Measurements from ENCODE around the gene DEGS2.
"Not testable (repeated sequence)": the region's sequence is repeated elsewhere in the genome, so short reads cannot be mapped to it uniquely, and the experiment has no call there.

The DEGS2 gene

DNA sequence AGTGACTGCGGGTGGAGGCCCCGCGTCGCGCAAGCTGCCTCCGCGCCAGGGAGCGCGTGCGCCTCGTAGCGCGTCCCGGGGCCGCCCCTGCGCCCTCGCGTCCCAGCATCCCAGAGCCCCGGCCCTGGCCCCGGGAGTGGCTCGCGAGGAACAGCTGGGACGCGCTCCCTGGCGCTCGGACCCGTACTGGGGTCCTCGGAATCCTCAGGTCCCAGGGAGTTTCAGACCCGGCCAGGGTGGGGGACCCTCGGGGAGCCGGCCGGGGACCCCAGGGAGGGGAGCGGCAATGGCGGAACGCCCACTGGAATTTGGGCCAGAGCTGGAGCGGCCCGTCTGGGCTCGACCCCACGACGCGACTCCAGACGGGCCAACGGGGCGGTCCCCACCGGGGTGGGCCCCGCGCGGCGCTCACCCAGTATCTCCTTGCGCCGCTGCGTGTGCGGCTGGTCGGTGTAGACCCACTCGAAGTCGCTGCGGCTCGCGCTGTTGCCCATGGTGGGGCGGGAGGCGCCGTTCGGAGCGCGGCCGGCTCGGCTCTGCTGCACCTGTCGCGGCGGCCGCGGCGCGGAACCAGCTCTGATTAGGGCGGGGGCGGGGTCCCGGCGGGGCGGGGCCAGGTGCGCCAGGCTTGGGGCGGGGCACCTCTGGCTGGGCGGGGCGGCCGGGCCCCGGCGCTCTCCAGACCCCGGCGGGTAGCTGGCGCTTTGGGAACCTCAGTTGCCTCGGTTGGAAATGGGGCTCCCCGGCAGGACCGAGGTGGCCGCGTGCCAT, at the start of gene DEGS2:
TSS of gene DEGS2 (minus strand) at position 552 of the 771 bp plus-strand sequence. CDS start at position 494, 58 bp downstream.
- DNase-seq (ENCODE audit: low read depth), result no peak

DNA sequence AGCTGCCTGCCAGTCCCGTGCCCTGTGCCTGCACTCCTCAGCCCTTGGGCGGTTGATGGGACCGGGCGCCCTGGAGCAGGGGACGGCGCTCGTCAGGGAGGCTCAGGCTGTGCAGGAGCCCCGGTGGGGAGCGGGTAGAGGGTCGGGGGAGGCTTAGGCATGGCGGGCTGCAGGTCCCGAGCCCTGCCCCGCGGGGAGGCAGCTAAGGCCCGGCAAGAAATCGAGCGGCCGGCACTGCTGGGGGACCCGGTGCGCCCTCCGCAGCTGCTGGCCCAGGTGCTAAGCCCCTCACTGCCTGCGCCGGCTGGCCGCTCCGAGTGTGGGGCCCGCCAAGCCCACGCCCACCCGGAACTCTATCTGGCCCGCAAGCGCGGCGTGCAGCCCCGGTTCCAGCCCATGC, 48.7 kb upstream of the DEGS2 start:
- DNase-seq (ENCODE audit: low read depth), result not testable (repeated sequence)

DNA sequence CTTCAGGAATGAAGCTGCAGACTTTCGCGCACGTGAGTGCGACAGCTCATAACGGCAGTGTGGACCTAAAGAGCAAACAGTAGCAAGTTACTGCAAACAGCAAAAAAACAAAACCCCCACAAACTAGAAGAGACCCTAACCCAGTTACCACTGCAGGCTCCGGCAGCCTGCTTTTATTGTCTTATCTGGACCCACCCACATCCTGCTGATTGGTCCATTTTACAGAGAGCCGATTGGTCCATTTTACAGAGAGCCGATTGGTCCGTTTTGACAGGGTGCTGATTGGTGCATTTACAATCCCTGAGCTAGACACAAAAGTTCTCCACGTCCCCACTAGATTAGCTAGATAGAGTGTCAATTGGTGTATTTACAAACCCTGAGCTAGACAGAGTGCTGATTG, 48.1 kb upstream of the DEGS2 start:
- DNase-seq (ENCODE audit: low read depth), result not testable (repeated sequence)

DNA sequence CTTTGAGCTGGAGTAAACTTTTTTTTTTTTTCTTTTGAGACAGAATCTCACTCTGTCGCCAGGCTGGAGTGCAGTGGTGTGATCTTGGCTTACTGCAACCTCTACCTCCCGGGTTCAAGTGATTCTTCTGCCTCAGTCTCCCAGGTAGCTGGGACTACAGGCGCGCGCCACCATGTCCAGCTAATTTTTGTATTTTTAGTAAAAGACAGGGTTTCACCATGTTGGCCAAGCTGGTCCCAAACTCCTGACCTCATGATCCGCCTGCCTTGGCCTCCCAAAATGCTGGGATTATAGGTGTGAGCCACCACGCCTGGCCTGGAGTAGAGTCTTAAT, 45.4 kb upstream of the DEGS2 start:
- not testable (repeated sequence) for DNase-seq (ENCODE audit: low read depth)

DNA sequence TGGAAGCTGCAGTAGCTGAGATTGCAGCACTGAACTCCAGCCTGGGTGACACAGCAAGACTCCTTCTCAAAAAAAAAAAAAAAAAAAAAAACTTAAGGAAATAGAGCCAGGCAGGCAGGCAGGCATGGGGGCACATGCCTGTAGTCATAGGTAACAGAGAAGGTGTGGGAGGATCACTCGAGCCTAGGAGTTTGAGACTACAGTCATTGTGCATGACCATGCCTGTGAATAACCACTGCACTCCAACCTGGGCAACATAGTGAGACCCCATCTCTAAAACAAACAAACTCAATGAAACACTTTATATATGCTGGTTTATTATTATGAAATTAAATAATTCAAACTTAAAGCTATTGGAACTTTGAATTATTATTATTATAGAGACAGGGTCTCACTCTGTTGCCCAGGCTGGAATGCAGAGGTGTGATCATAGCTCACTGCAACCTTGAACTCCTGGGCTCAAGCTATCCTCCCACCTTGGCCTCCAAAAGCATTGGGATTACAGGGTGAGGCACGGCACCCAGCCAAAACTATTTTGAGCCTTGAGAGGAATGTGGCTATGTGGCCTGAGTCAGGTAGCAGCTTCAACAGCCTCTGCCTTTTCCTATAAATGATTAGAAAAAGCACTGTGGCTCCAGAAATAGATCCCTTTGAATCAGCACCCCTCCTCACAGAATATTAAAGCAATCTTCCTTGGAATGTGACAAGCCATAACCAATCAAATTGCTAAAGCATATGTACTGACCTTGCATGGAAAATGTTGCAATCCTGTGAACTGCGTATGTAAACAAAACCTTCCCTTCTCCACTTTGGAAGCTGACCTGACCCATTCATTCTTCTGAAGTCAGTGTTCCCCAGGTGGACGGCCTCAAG, 44.8 kb upstream of the DEGS2 start:
- peak; percentile 84 for DNase-seq (ENCODE audit: low read depth)

DNA sequence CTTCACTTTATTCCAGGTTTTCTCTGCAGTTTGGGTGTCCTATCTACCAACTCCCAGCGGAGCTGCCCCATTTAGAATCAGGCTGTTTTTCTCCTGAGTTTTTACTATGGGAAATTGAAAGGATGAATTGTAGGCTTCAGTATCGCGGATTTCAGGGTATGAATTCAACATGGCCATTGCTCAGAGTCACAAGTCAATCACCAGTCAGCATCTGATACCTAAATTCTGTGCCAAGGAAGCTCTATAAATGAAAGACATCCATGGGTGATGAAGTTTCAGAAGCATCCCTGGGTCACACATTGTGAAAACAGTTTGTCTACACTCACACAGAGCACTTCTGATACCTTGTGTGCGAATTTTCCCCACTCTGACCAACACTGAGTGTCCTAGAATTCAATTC, 43.7 kb upstream of the DEGS2 start:
- DNase-seq (ENCODE audit: low read depth), result no peak

DNA sequence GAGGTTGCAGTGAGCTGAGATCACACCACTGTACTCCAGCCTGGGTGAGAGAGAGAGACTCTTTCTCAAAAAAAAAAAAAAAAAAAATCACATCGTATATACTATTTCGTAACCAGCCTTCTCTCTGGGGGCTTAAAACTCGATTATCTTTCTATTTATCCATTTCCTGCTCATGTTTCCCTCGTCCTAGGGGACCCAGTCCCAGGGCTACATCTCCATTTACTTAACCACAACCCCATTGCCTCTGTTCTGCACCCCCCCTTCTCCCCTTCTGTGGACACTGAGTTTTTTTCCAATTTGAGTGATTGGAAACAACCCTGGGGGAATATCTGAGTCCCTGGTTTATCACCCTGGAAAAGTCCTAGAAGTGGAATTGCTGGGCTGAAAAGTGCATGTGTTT, 43.3 kb upstream of the DEGS2 start:
- no peak for DNase-seq (ENCODE audit: low read depth)

DNA sequence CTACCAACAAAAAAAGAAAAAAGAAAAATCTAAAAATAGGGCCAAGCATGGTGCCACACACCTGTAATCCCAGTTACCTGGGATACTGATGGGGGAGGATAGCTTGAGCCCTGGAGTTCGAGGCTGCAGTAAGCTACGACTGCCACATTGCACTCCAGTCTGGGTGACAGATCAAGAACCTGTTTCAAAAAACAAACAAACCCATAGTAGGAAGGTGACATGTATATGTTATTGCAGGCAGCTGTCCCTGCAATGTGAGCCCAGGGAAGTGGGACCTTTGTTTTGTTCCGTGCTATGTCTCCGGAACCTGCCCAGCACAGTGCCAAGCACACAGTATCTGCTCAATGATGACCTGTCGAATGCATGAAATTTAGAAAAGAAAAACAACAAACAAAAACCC, 42.3 kb upstream of the DEGS2 start:
- DNase-seq (ENCODE audit: low read depth), result no peak

DNA sequence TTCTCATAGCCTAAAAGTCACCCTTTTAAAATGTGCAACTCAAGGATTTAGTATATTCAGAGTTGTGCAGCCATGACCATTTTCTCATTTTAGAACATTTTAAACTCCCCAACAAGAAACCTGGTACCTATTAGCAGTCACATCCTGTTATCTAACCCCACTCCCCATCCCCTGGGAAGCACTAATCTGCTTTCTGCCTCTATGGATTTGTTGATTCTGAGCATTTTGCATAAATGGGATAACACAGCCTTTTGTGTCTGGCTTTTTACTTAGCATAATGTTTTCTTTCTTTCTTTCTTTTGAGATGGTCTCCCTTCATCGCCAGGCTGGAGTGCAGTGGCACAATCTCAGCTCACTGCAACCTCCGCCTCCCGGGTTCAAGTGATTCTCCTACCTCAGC, 40.9 kb upstream of the DEGS2 start:
- DNase-seq (ENCODE audit: low read depth), result no peak

DNA sequence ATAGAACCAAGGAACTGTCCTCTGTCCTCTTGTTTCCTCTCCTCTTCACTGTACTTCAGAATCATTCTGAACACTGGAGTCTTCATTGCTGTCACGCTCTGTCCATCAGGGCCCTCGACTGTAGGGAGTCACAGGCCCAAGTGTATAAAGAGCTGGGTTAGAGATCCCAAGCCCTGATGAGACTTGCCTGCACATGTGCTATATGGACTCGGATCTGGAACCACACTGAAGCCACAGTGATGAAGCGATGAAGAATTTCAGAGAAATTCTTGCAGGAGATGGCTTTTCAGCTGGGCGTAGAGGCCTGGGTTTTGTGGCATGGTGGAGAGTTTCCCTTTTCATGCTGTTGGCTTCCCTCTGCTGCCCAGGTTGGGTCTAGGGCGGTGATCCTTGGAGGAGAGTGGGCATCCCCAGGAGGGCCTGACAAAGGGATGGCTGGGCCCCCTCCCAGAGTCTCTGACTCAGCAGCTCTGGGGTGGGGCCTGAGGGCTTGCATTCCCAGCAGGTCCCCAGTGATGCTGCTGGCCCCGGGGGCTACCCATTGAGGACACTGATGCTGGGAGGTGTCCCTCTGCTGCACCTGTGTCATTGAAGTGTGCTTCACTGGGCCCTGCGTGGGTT, 39.9 kb upstream of the DEGS2 start:
- DNase-seq (ENCODE audit: low read depth), result no peak

DNA sequence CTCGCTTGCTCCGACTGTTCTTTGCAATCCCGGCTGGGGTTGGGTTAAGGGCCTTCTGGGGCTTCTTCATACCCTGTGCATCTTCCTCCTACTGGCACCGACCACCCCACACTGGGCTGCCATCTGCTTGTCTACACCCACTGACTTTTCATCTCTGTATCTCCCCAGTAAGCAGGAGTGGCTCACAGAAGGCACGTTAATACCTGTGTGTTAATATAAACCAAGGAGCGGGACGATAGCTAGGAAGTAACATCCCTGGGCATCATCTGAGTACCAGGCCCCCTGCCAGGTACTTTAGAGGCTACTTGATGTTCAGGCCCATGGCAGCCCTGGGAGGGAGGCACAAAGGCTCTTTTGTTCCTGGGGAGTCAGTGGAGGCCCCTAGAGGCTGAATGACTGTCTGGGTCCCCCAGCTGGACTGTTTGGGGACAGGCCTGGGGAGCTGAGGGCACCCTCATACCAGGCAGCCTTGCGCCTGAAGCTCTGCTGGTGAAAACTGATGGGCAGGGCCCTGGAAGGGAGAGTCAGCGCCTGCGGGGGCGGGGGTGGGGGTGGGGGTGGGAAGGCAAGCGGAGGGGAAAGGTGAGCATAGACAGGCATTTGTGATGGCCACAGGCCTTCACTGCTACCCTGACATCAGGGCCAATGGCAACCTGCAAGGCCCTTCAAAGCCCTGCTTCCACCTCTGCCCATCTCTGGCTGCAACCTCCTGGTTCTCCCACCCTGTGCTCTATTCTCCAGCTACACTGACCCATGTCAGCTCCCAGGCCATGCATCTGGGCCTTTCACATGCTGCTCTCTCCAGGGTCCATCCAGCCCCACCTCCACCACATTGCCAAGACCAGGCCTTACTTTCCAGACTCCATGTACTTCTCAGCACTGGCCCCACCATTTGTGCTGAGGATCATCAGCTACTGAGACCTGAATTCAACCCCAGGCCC, 34.2 kb upstream of the DEGS2 start:
- no peak for DNase-seq (ENCODE audit: low read depth)

DNA sequence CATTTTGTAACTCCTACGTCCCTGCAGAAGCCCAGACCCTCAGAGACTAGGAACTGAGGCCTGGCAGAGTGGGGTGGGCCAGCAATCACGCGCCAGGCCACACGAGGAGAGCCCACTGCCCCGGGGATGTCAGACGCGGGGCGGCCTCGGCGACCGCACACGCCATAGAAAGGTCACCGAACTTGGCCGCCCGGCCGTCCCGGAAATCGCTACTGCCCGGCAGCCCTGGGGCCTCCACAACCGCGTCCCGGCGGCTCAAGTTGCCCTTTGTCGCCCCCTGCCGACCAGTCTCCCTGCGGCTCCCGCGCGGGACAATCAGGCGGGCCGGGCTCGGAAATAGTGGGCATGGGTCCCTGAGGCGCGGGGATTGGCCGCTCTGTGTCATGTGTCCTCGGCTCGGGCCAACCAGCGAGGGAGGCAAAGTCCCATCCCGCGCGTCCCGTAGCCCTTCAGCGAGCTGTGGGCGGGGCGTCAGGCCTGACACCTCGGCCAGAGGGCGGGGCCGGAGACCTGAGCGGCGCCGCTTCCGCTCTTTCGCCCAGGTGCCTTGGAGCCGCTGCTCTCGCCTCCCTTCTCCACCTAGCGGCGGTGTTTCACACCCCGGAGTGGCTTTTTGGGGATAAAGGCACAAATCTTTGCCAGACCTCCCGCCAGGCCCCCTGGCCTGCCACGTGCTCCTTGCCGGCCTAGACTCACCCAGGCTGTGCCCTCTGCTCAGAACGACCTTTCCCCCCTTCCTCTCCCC, 33.4 kb upstream of the DEGS2 start:
- DNase-seq (ENCODE audit: low read depth), result peak; percentile 95

DNA sequence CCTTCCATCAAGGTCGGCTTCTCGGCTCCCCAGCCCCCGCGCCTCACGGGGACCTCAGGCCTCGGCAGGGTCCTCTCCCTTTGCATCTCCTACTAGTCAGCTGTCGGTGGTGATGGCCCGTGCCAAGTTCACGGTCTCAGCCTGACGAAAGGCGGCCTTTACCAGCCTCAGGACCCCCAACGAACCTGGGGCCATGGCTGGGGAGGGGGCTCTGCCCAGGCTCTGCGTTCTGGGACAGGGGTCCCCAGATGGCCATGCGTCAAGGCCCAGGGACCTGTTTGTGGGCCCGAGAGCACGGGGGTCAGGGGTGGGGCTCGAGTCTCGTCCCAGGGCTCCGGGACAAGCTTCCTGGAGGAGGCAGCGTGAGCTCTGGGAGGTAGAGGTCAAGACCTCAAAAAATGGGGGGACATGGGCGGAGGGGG, 32.8 kb upstream of the DEGS2 start:
- DNase-seq (ENCODE audit: low read depth), result no peak

DNA sequence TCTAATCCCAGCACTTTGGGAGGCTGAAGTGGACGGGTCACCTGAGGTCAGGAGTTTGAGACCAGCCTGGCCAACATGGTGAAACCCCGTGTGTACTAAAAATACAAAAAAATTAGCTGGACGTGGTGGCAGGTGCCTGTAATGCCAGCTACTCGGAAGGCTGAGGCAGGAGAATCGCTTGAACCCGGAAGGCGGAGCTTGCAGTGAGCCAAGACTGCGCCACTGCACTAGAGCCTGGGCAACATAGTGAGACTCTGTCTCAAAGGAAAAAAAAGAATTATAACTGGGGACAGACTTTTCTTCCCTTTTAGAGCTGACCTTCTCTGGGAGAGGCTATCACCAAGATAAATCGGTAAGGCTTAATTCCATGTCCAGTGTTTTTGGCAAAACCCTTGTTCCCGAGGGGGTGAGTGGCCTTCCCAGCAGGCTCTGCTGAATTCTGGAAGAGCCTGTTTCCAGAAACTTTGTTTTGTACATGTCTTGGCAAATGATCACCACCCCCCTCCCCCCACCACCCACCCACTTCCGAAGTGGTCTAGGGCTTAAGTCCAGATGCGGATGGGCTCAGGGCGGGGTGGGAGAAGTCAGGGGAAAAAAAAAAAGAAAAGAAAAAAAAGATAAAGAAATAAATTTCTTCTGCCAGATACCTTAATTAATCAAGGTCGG, 32.3 kb upstream of the DEGS2 start:
- DNase-seq (ENCODE audit: low read depth), result no peak

DNA sequence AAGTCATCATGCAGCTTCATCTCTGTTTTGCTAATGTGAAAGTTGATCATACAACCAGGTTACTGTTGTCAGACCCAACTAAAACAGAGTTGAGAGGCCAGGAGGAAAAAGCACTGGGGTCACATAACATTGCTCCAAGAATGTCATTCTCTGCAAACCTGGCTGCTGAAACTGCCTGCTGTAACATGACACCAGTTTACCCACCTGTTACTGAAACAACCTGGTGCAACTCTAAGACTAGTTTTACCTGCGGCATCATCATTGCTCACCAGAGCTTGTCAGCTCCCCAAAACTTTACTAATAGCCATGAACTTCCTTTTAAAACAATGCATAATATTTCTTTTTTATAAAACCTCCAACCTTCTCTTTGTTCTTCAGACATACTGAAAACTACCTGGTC, 30.7 kb upstream of the DEGS2 start:
- DNase-seq (ENCODE audit: low read depth), result no peak

DNA sequence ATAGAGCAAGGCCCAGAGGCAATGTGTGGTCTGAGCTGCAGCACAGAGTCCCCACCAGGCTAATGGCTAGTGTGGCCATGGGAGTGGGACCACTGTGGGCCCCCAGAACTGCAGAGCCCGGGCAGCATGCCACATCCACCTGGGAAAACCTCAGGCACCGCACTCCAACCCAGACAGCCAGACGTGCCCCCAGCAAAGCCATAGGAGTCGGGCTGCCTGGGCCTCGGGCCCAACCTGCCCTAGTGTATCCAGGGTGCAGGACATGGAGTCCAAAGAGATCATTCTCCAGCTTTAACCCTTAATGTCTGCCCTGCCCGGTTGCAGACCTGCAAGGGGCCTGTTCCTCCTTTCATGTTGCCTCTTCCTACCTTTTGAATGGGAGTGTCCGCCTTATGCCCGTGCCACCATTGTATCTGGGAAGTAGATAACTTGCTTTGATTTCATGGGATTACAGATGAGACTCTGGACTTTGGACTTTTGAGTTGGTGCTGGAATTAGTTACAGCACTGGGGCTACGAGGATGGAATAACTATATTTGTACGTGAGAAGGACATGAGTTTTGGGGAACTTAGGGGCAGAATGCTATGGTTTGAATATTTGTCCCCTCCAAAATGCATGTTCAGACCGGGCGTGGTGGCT, 29.1 kb upstream of the DEGS2 start:
- DNase-seq (ENCODE audit: low read depth), result no peak

DNA sequence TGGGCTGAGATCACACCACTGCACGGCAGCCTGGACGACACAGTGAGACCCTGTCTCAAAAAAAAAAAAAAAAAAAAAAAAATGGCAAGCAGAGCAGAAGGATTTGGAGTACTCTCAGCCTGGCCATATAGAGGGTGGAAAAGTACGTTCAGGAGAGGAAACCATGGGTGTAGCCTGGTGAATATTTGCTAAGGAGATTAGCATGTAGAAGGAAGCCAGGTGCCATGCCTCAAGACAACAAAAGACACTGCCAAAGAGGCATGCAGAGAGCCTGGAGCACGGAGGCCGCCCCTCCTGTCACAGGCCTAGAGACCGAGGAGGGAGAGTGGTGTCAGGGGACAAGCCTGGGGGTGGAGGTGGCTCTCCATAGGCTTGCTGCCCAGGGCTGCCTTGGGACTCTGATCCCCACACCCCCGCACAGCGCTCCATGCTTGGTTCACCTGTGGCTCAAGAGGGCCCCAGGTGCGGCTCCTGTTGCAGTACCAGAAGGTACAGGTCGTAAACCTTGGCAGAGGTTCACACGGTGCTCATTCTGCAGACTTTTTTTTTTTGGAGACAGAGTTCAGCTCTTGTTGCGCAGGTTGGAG, 27.9 kb upstream of the DEGS2 start:
- no peak for DNase-seq (ENCODE audit: low read depth)

DNA sequence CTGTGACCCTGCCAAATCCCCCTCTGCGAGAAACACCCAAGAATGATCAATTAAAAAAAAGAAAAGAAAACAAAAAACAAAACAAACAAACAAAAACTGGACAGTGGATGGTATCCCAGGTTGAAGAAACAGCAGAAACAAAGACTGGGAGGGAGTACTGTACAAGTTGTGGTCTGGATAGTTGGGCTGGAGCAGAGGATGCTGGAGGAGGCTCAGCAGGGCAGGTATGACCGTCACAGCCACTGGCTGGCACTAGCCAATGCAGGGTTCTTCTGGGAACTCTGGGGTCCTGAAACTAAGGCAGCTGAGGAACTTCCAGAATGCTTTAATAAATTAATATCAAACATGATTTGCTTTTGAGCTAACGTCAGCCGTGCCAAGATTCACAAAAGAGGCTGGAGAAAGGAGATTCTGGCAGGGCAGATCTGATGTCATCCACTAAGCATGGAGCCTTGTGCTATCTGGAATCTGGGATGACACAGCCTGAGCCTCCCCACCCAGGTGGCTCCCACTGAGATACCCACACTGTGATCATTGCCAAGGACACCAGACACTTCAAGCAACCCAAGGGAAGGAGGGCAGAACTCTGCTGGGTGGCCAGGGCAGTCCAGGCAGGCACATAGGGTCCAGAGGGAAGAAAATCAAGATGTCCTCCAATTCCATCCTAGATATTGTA, 22.6 kb upstream of the DEGS2 start:
- DNase-seq (ENCODE audit: low read depth), result peak; percentile 32

DNA sequence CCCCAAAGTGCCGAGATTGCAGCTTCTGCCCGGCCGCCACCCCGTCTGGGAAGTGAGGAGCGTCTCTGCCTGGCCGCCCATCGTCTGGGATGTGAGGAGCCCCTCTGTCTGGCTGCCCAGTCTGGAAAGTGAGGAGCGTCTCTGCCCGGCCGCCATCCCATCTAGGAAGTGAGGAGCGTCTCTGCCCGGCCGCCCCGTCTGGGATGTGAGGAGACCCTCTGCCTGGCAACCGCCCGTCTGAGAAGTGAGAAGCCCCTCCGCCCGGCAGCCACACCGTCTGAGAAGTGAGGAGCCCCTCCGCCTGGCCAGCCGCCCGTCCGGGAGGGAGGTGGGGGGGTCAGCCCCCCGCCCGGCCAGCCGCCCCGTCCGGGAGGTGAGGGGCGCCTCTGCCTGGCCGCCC, 21.2 kb upstream of the DEGS2 start:
- DNase-seq (ENCODE audit: low read depth), result not testable (repeated sequence)
